ENCODE measurements around the gene RREB1.

The RREB1 gene

DNA sequence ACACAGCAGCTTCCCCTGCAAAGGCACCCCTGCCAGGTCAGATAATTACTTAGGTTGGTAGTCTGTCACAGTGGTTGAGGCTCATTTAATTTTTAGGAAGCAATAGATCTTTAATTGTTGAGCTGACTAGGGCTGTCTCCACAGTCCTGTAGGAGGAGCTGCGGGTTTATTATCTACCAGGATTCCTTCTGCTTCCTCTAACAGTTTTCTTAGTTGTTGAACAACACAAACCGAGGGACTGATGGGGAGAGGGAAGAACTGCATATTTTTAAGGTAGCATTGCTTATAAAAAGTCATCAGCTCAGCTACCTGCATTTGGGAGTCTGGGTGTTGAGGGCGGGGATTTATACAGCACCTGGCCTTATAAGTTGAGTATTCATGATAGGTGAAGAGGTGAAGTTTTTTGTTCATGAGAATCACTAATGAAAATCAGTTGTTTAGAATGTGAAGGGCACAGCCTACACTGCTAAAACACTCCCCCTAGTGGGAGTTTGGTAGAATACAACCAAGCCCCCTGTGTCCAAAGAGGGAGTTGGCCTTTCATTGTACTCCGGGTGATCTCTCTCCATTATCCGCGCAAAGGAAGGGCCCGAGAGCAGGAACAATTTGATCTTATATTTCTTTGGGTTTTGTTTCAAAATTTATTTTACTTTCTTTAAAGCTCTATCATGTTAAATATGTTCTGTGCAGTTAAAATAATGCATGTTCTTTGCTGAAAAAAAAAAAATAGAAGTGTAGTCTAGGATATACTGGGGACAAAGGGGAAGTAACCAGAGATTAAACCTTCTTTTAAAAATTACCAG, 135.6 kb downstream of the RREB1 start:
- in situ Hi-C loops (cut with HindIII; ENCODE audit: low pct_ligation_motif_present, low sequenced_read_pairs), result loop anchor here (25.0 kb wide), 1 partner anchor 531 kb away; no protein-coding TSS in a partner anchor
- DNase-seq, result peak; percentile 59
- TF ChIP-seq, protein P1, sequence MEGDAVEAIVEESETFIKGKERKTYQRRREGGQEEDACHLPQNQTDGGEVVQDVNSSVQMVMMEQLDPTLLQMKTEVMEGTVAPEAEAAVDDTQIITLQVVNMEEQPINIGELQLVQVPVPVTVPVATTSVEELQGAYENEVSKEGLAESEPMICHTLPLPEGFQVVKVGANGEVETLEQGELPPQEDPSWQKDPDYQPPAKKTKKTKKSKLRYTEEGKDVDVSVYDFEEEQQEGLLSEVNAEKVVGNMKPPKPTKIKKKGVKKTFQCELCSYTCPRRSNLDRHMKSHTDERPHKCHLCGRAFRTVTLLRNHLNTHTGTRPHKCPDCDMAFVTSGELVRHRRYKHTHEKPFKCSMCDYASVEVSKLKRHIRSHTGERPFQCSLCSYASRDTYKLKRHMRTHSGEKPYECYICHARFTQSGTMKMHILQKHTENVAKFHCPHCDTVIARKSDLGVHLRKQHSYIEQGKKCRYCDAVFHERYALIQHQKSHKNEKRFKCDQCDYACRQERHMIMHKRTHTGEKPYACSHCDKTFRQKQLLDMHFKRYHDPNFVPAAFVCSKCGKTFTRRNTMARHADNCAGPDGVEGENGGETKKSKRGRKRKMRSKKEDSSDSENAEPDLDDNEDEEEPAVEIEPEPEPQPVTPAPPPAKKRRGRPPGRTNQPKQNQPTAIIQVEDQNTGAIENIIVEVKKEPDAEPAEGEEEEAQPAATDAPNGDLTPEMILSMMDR (IDR thresholded peaks at IDR 0.05; ENCODE audit: low read depth, low read length, missing control alignments), result peak; percentile 87
- H3K27me3 ChIP-seq (replicated peaks), result no peaks in the 10 kb centered on the region
- peaks cover 21% of the 10 kb centered on the region for H3K36me3 ChIP-seq (replicated peaks)
- H3K27ac ChIP-seq, result peak overlapping the region; percentile 28
- H3K4me3 ChIP-seq (ENCODE audit: low read depth, low read length), result no peak overlapping the region

DNA sequence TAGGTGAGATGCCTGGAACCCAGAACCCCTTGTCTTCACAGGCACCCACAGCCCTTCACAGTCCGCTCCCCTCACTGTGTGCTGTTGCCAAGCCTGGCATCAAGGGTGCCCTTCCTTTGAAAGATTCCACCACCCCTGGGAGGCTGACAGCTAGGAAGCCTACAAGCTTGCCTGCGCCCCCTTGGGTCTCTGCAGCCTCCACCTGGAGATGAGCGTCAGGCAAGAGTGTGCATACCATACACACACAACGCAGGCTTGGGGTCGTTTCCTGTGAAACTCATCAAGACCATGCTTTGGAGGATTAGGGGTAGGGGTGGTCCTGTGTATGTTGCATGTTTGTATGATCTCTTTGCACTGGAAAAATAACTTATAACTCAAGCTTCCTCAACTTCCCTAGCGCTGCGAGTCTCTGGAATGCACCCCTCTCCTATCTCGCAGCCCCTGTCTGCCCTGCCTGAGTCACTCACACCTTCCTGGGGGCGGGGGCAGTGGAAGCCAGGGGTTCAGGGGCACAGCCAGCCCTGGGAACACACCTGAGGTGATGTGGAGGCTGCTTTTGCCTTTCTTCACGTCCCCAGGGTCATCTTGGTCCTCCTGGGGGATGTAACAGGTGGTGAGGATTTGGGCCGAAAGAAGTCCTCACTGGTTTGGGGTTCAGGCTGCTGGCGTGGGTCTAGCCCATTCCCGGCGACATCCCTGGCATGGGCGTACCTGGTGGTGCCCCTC, 138.1 kb downstream of the RREB1 start:
- Histone ChIP-seq H3K4me3 (ENCODE audit: low read depth, low read length) (no peak overlapping the region), H3K36me3 (replicated peaks) (peaks cover 30% of the 10 kb centered on the region), H3K27ac (no peak overlapping the region), H3K27me3 (replicated peaks) (no peaks in the 10 kb centered on the region)
- DNase-seq, result no peak
- TF ChIP-seq, protein P1 (IDR thresholded peaks at IDR 0.05; ENCODE audit: low read depth, low read length, missing control alignments), result no peak
- in situ Hi-C loops (cut with HindIII; ENCODE audit: low pct_ligation_motif_present, low sequenced_read_pairs), result loop anchor here (25.0 kb wide), 1 partner anchor 534 kb away; no protein-coding TSS in a partner anchor

DNA sequence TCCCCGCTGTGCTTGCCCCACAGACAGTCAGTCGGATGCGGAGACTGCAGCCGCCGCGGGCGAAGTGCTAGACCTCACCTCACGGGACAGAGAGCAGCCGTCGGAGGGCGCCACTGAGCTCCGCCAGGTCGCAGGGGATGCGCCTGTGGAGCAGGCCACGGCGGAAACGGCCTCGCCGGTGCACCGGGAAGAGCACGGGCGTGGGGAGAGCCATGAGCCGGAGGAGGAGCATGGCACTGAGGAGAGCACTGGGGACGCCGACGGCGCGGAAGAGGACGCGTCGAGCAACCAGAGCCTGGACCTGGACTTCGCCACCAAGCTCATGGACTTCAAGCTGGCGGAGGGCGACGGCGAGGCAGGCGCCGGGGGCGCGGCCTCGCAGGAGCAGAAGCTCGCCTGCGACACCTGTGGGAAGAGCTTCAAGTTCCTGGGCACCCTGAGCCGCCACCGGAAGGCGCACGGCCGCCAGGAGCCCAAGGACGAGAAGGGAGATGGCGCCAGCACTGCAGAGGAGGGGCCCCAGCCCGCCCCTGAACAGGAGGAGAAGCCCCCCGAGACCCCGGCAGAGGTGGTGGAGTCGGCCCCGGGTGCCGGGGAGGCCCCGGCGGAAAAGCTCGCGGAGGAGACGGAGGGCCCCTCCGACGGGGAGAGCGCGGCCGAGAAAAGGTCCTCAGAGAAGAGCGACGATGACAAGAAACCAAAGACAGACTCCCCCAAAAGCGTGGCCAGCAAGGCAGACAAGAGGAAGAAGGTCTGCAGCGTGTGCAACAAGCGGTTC, 138.8 kb downstream of the RREB1 start:
- H3K27ac ChIP-seq, result no peak overlapping the region
- in situ Hi-C loops (cut with HindIII; ENCODE audit: low pct_ligation_motif_present, low sequenced_read_pairs), result loop anchor here (25.0 kb wide), 1 partner anchor 534 kb away; no protein-coding TSS in a partner anchor
- H3K36me3 ChIP-seq (replicated peaks), result peaks cover 32% of the 10 kb centered on the region
- H3K27me3 ChIP-seq (replicated peaks), result no peaks in the 10 kb centered on the region
- H3K4me3 ChIP-seq (ENCODE audit: low read depth, low read length), result no peak overlapping the region
- TF ChIP-seq, protein P1 (IDR thresholded peaks at IDR 0.05; ENCODE audit: low read depth, low read length, missing control alignments), result peak; percentile 27
- DNase-seq, result no peak

GRCh38 chr6:7247179-7247456, 139.4 kb downstream of the RREB1 start:
- Histone ChIP-seq H3K36me3 (replicated peaks) (peaks cover 37% of the 10 kb centered on the region), H3K27ac (no peak overlapping the region), H3K27me3 (replicated peaks) (no peaks in the 10 kb centered on the region), H3K4me3 (ENCODE audit: low read depth, low read length) (no peak overlapping the region)
- in situ Hi-C loops (cut with HindIII; ENCODE audit: low pct_ligation_motif_present, low sequenced_read_pairs), result loop anchor here (25.0 kb wide), 1 partner anchor 535 kb away; no protein-coding TSS in a partner anchor
- no peak for DNase-seq
- TF ChIP-seq, protein P1 (IDR thresholded peaks at IDR 0.05; ENCODE audit: low read depth, low read length, missing control alignments), result no peak

DNA sequence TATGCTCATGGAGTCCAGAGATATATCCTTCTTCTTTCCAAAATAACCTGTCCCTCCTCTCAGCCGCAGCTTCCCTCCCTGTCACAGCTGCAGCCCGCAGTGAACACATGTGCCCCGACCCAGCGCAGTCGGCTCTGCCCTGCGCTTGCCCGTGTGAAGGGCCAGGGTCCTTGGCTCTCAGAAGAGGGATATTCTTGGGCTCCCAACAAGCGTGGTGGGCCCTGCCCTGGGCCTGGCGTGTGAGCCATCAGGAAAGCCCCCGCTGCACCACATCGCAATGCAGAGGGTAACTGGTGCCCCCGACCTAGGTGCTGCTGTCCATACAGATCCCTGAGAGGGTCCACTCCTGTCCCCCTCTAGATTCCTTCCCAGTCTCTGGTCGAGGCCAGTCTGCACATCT, 140.1 kb downstream of the RREB1 start:
- Histone ChIP-seq H3K4me3 (ENCODE audit: low read depth, low read length) (no peak overlapping the region), H3K27ac (no peak overlapping the region), H3K36me3 (replicated peaks) (peaks cover 41% of the 10 kb centered on the region), H3K27me3 (replicated peaks) (no peaks in the 10 kb centered on the region)
- TF ChIP-seq, protein P1 (IDR thresholded peaks at IDR 0.05; ENCODE audit: low read depth, low read length, missing control alignments), result no peak
- in situ Hi-C loops (cut with HindIII; ENCODE audit: low pct_ligation_motif_present, low sequenced_read_pairs), result loop anchor here (25.0 kb wide), 1 partner anchor 536 kb away; no protein-coding TSS in a partner anchor
- DNase-seq, result no peak
